Peyer's patch (tissue), 4 donors: ENCODE data around the gene KCNQ5.

Experiments
- POLR2A ChIP-seq, 2 donors: fragments of 450-650 bp; IDR thresholded peaks; one replicate each; pipeline ENCODE4 v1.5.1; 2017; ENCODE audit warnings: antibody characterized with exemption in 2 of 2, mild to moderate bottlenecking in 2 of 2, moderate library complexity in 2 of 2
- TF ChIP-seq, protein P1 (sequence below), 6 experiments: fragments of 450-650 bp in 4 of 6; fragments of 200-600 bp in 2 of 6; sonication (generic) in 1 of 6; IDR thresholded peaks; one replicate each; pipeline ENCODE4 v1.5.1; 2017 to 2019; ENCODE audit warnings: antibody characterized with exemption in 6 of 6, mild to moderate bottlenecking in 3 of 6, moderate library complexity in 1 of 6

DNA sequence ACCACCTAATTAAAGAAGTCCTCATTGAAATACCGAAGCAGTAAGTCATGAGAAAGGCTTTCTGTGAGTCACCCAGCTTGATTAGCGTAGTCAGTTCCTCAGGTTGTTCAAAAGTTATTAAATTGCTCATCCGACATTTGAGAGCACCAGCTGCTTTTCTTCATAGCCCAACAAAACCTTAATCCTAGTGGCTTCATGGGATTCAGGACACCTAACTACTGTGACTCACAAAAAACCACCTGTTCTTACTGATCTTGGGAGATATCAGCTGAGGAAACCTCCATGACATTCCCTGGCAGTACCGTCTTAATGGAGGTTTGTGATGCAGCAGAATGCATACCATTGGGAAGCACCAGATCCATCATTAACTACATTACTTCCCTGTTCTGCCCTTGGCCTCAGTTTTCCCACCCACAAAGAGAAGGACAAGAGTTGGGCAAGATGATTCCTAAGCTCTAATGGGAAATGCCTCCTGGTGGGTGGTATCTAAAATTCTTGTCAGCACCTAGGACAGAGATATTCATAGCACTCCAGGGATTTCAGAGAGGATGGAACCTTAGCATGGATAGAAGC is 499.6 kb downstream of the KCNQ5 start:
- no peak for TF ChIP-seq POLR2A (IDR thresholded peaks at IDR 0.05)
- TF ChIP-seq, protein P1, sequence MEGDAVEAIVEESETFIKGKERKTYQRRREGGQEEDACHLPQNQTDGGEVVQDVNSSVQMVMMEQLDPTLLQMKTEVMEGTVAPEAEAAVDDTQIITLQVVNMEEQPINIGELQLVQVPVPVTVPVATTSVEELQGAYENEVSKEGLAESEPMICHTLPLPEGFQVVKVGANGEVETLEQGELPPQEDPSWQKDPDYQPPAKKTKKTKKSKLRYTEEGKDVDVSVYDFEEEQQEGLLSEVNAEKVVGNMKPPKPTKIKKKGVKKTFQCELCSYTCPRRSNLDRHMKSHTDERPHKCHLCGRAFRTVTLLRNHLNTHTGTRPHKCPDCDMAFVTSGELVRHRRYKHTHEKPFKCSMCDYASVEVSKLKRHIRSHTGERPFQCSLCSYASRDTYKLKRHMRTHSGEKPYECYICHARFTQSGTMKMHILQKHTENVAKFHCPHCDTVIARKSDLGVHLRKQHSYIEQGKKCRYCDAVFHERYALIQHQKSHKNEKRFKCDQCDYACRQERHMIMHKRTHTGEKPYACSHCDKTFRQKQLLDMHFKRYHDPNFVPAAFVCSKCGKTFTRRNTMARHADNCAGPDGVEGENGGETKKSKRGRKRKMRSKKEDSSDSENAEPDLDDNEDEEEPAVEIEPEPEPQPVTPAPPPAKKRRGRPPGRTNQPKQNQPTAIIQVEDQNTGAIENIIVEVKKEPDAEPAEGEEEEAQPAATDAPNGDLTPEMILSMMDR (IDR thresholded peaks at IDR 0.05) = no peak
